ENCODE results near the gene SH2D2A.
"Not testable (repeated sequence)": the region's sequence is repeated elsewhere in the genome, so short reads cannot be mapped to it uniquely, and the experiment has no call there.

Gene SH2D2A

DNA sequence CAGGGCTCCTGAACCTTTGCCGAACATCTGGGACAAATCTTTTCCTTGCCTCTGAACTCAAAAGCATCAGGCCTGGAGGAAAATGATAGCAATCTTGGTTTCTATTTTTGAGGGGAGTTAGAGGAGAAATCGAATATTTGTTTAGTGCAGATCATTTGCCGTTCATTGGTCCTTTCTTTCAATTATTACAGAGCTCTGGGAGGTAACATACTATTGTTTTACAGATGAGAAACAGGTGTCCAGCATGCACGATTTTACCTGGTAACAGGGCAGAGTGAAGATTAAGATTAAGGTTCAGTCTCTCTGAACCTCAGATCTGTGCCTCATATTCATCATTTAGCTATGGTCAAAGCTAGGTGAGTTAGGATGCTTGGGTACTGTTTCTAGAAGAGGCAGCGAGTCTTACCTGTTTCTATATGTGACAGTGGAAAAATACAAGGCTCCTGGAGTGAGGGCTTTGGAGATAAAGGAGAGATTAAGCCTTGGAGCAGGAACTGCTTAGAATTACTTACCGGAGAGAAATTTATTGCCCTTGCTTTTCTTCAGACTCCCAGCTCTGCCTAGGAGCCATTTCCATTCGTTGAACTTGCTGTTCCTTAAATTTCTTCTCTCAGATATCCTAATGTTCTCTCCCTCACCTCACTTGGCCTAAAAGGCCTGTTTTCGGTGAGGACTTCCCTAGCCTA lies 47.9 kb downstream of the SH2D2A start:
- DNase-seq (ENCODE audit: low spot score in 2 of 2) (no peak), ATAC-seq (ENCODE audit: low read depth) (no peak)
- Mint-ChIP-seq H3K27ac (no peak overlapping the region), H3K4me3 (no peak overlapping the region), H3K36me3 (peaks cover 21% of the 10 kb centered on the region), H3K4me1 (peaks cover 33% of the 10 kb centered on the region), H3K27me3 (no peaks in the 10 kb centered on the region), H3K9me3 (no peaks in the 10 kb centered on the region)

DNA sequence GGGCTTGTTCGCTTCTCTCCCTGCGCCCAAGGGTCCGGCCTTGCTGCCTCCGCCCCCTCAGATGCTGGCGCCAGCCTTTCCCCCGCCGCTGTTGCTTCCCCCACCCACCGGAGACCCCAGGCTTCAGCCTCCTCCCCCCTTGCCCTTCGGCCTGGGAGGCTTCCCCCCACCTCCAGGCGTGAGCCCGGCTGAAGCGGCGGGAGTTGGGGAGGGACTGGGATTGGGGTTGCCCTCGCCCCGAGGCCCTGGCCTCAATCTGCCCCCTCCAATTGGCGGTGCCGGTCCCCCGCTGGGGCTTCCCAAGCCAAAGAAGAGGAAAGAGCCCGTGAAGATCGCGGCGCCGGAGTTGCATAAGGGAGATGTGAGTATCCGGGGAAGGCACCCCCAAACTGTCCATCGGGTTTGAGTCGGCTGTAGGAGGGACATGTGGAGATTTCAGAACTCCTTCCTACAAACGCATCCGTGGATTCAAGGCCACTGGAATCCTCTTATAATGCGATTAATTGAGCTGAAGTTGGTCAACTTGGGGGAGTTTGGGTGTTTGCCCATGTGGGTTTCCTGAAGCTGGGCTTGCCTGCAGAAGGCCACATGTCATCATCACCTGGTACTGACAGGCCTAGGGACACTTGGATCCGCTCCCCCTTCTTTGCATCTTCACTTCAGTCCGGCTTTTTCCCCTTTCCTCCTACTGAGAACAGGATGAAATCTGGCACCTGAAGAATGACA lies 48.6 kb downstream of the SH2D2A start:
- H3K27me3 Mint-ChIP-seq: no peaks in the 10 kb centered on the region
- no peak overlapping the region for H3K4me3 Mint-ChIP-seq
- ATAC-seq (ENCODE audit: low read depth) (peak; percentile 1), DNase-seq (ENCODE audit: low spot score in 2 of 2) (peak in 1 of 2 donors; percentile 54)
- no peaks in the 10 kb centered on the region for H3K9me3 Mint-ChIP-seq
- peaks cover 19% of the 10 kb centered on the region for H3K36me3 Mint-ChIP-seq
- H3K4me1 Mint-ChIP-seq: peaks cover 33% of the 10 kb centered on the region
- no peak overlapping the region for H3K27ac Mint-ChIP-seq

DNA sequence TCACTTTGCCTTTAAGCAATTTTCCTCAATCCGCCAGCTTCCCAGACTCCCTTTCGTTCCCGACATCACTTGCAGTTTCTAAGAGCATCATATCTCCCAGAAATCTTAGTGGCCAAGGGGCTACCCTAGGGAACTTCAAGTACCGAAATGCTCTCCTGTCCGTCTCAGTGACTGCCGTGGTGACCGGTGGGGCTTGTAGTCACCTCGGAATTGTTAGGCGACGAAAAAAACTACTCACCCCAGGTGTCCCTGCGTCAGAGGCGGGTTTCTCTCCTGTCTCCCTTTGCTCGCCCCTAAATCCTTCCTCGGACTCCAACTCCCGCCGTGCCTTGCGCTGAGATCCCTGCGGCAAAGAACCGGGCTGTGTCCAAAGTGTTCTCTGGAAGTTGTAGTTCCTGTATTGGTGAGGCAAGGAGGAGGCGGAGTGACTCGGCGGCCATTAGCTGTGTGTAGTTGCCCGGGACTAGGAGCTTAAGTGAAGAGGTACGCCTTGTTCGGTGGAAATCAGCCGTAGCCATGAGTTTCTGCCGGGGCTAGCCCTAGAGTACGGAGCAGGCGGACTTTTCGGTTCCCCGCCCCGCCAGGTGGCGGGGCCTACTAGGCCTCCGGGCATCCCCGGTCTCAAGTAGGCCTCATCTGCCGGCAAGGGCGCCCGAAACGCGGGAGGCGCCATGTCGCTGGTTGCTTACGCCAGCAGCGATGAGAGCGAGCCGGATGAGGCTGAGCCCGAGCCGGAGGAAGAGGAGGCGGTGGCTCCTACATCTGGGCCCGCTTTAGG lies 49.4 kb downstream of the SH2D2A start, which contains the start of gene PRCC:
TSS of gene PRCC (plus strand) at position 435 of the 778 bp plus-strand sequence. CDS start at position 672, 237 bp downstream.
- H3K36me3 Mint-ChIP-seq: peaks cover 13% of the 10 kb centered on the region
- DNase-seq (ENCODE audit: low spot score in 2 of 2): peak; percentile 89 to 95
- H3K27me3 Mint-ChIP-seq: no peaks in the 10 kb centered on the region
- peak; percentile 91 for ATAC-seq (ENCODE audit: low read depth)
- H3K9me3 Mint-ChIP-seq: no peaks in the 10 kb centered on the region
- H3K4me3 Mint-ChIP-seq: no peak within 1 kb of the TSS
- H3K27ac Mint-ChIP-seq: no peak within 1 kb of the TSS
- H3K4me1 Mint-ChIP-seq: peaks cover 27% of the 10 kb centered on the region

GRCh38 chr1:156766298-156767100 lies 50.1 kb downstream of the SH2D2A start:
- DNase-seq (ENCODE audit: low spot score in 2 of 2): no peak
- no peaks in the 10 kb centered on the region for H3K27me3 Mint-ChIP-seq
- no peaks in the 10 kb centered on the region for H3K9me3 Mint-ChIP-seq
- H3K36me3 Mint-ChIP-seq: peaks cover 13% of the 10 kb centered on the region
- no peak overlapping the region for H3K4me3 Mint-ChIP-seq
- H3K27ac Mint-ChIP-seq: no peak overlapping the region
- no peak for ATAC-seq (ENCODE audit: low read depth)
- H3K4me1 Mint-ChIP-seq: peaks cover 27% of the 10 kb centered on the region

DNA sequence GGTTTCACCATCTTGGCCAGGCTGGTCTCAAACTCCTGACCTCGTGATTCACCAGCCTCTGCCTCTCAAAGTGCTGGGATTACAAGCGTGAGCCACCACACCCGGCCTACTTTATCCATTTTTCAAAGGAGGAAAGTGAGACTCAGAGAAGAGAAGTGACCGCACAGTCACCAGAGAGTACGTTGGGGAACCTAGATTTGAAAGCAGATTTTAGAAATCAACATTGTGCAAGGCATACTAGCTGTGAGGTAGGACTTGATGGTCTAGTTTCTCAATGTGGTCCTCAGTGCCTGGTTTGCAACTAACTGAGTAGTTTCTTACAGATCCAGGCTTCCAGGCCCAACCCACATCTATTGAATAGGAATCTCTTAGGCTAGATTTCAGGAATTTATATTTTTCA lies 51.0 kb downstream of the SH2D2A start:
- peaks cover 19% of the 10 kb centered on the region for H3K4me1 Mint-ChIP-seq
- H3K27me3 Mint-ChIP-seq: no peaks in the 10 kb centered on the region
- no peak overlapping the region for H3K27ac Mint-ChIP-seq
- ATAC-seq (ENCODE audit: low read depth): no peak
- no peak for DNase-seq (ENCODE audit: low spot score in 2 of 2)
- H3K4me3 Mint-ChIP-seq: no peak overlapping the region
- H3K36me3 Mint-ChIP-seq: peaks cover 6% of the 10 kb centered on the region
- H3K9me3 Mint-ChIP-seq: no peaks in the 10 kb centered on the region

DNA sequence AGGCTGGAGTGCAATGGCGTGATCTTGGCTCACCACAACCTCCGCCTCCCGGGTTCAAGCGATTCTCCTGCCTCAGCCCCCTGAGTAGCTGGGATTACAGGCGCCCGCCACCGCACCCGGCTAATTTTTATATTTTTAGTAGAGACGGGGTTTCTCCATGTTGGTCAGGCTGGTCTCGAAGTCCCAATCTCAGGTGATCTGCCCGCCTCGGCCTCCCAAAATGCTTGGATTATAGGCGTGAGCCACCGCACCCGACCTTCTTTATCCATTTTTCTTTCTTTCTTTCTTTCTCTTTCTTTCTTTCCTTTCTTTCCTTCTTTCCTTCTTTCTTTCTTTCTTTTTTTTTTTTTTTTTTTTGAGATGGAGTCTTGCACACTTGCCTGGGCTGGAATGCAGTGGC lies 51.5 kb downstream of the SH2D2A start:
- H3K27me3 Mint-ChIP-seq; H3K36me3 Mint-ChIP-seq; H3K9me3 Mint-ChIP-seq; ATAC-seq (ENCODE audit: low read depth); H3K27ac Mint-ChIP-seq; H3K4me3 Mint-ChIP-seq; DNase-seq (ENCODE audit: low spot score in 2 of 2): not testable (repeated sequence)
- H3K4me1 Mint-ChIP-seq: peaks cover 18% of the 10 kb centered on the region

DNA sequence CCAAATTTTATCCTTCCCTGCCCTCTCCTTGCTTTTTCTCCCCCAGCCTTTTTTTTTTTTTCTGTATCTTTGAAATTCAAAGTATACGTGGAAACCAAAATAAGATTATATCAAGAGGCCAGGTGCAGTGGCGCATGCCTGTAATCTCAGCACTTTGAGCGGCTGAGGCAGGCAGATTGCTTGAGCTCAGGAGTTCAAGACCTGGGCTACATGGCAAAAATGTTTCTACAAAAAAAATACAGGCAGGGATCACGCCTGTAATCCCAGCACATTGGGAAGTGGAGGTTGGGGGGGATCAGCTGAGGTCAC lies 55.9 kb downstream of the SH2D2A start:
- no peak for DNase-seq (ENCODE audit: low spot score in 2 of 2)
- Mint-ChIP-seq H3K4me3 (no peak overlapping the region), H3K9me3 (no peaks in the 10 kb centered on the region), H3K36me3 (no peaks in the 10 kb centered on the region), H3K27ac (no peak overlapping the region), H3K27me3 (no peaks in the 10 kb centered on the region), H3K4me1 (peaks cover under 1% of the 10 kb centered on the region)
- no peak for ATAC-seq (ENCODE audit: low read depth)

GRCh38 chr1:156760092-156760795 lies 56.4 kb downstream of the SH2D2A start:
- no peaks in the 10 kb centered on the region for H3K9me3 Mint-ChIP-seq
- H3K36me3 Mint-ChIP-seq: no peaks in the 10 kb centered on the region
- H3K27me3 Mint-ChIP-seq: no peaks in the 10 kb centered on the region
- no peak overlapping the region for H3K27ac Mint-ChIP-seq
- ATAC-seq (ENCODE audit: low read depth): no peak
- peaks cover 6% of the 10 kb centered on the region for H3K4me1 Mint-ChIP-seq
- no peak overlapping the region for H3K4me3 Mint-ChIP-seq
- no peak for DNase-seq (ENCODE audit: low spot score in 2 of 2)

DNA sequence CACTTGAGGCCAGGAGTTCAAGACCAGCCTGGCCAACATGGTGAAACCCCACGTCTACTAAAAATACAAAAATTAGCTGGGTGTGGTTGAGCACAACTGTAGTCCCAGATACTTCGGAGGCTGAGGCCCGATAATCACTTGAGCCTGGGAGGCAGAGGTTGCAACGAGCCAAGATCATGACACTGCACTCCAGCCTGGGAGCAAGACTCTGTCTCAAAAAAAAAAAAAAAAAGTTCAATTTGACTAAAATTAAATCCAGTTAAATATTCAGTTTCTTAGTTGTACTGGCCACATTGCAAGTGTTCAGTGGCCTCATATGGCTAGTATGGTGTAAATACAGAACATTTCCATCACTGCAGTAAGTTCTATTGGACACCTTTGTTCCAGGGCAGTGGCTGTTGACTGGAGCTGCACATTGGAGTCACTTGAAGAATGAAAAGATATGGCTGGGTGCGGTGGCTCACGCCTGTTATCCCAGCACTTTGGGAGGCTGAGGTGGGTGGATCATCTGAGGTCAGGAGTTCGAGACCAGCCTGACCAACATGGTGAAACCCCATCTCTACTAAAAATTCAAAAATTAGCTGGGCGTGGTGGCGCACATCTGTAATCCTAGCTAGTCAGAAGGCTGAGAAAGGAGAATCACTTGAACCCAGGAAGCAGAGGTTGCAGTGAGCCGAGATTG lies 58.9 kb downstream of the SH2D2A start:
- not testable (repeated sequence) for H3K36me3 Mint-ChIP-seq; H3K27me3 Mint-ChIP-seq; H3K9me3 Mint-ChIP-seq; ATAC-seq (ENCODE audit: low read depth); H3K27ac Mint-ChIP-seq; DNase-seq (ENCODE audit: low spot score in 2 of 2); H3K4me3 Mint-ChIP-seq
- peaks cover 15% of the 10 kb centered on the region for H3K4me1 Mint-ChIP-seq

DNA sequence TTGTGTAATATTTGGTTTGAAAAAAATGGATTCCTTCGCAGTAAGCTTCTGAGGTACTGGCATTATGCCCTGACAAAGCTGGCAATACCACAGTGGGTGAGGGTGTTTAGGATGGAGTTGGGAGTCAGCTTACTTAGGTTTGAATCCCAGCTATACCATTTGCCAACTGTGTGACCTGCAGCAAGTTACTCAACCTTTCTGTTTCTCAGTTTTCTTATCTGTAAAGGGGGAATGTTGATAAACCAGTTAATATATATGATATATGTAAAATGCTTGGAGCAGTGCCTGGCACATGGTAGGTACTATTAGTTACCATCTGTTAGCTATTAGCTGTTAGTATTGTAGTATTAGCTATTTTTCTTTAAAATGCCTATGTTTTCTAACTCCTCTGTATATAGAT lies 60.3 kb downstream of the SH2D2A start:
- Mint-ChIP-seq H3K36me3 (no peaks in the 10 kb centered on the region), H3K4me1 (peaks cover 16% of the 10 kb centered on the region), H3K9me3 (no peaks in the 10 kb centered on the region), H3K4me3 (no peak overlapping the region), H3K27me3 (no peaks in the 10 kb centered on the region), H3K27ac (no peak overlapping the region)
- no peak for ATAC-seq (ENCODE audit: low read depth)
- no peak for DNase-seq (ENCODE audit: low spot score in 2 of 2)
